HG02885 (cell line): ENCODE data around the gene PCSK9.

Experiments used
- ATAC-seq: cut with Tn5 transposase; IDR thresholded peaks from one replicate; pipeline ENCODE4 v1.9.1; 2021; ENCODE audit warnings: mild to moderate bottlenecking; ENCODE audit not compliant: unreplicated experiment, poor library complexity

PCSK9 gene

DNA sequence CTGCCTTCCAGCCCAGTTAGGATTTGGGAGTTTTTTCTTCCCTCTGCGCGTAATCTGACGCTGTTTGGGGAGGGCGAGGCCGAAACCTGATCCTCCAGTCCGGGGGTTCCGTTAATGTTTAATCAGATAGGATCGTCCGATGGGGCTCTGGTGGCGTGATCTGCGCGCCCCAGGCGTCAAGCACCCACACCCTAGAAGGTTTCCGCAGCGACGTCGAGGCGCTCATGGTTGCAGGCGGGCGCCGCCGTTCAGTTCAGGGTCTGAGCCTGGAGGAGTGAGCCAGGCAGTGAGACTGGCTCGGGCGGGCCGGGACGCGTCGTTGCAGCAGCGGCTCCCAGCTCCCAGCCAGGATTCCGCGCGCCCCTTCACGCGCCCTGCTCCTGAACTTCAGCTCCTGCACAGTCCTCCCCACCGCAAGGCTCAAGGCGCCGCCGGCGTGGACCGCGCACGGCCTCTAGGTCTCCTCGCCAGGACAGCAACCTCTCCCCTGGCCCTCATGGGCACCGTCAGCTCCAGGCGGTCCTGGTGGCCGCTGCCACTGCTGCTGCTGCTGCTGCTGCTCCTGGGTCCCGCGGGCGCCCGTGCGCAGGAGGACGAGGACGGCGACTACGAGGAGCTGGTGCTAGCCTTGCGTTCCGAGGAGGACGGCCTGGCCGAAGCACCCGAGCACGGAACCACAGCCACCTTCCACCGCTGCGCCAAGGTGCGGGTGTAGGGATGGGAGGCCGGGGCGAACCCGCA, at the start of gene PCSK9:
TSS of gene PCSK9 (plus strand) at position 207 of the 741 bp plus-strand sequence. CDS start at position 497, 290 bp downstream.
- ATAC-seq, result no peak

DNA sequence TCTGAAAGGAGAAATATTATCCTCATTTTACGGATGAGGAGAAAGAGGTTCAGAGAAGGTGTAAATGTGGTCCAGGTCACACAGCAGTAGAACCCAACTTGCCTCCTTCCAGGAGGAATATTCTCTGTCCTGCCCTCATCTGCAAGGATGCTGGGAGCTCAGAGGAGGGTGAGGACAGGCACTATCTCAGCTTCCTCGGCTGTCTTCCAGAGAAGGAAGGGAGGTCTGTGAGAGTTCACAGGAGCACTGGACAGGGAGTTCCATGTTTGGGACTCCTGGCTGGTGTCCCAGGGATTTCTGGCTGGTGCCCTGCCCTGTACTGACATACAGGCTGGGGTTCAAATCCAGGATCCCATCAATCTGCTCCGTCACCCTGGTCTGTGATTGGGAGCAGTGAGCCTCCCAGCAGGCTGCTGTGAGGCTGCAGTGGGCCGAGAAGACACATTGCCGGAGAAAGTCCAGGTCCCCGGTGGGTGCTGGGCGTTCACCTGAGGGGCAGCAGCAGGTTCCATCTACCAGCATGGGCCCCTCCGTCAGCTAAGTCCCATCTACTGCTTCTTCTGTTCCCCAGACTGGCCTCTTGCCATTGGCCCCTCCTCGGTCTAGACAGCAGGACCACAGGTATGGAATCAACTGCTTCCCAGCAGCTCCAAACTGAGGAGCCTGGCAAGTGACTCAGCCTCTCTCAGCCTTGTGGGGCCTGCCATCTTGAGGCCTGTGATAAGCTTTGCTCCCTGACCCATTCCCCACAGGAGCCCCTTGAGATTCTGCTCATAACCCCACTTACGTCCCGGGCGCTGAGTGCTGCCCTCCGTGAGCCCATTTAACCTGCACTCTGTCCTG, 49.2 kb upstream of the PCSK9 start:
- ATAC-seq, result no peak

DNA sequence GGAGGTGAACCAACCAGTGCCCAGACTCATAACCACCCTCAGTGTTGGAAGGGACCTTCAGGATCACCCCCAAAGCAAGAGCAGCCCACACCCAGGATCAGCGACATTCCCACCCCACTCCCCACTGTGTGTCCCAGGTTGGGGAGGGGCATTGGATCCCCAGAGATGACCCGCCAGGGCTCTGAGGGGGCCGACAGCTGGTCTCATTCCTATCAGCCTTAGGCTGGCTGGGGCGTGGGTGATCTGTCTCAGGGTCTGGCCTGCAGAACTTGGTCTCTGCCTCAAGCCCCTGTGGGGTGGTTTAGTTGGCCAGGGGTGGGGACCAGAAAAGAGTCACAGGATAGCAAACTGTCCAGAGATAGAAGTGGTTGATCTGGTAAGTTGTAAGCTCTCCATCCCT, 48.4 kb upstream of the PCSK9 start:
- no peak for ATAC-seq

DNA sequence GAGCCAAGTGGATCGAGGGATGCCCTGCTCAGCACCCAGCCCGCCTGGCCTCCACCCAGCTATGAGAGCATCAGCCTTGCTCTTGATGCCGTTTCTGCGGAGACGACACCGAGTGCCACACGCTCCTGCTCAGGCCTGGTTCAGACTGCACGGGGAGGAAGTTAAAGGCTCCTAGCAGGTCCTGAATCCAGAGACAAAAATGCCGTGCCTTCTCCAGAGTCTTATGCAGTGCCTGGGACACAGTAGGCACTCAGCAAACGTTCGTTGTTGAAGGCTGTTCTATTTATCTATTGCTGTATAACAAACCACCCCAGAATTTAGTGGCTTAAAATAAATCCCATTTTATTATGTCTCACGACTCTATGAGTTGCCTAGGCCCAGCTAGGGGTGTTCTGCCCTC, 47.4 kb upstream of the PCSK9 start:
- no peak for ATAC-seq

DNA sequence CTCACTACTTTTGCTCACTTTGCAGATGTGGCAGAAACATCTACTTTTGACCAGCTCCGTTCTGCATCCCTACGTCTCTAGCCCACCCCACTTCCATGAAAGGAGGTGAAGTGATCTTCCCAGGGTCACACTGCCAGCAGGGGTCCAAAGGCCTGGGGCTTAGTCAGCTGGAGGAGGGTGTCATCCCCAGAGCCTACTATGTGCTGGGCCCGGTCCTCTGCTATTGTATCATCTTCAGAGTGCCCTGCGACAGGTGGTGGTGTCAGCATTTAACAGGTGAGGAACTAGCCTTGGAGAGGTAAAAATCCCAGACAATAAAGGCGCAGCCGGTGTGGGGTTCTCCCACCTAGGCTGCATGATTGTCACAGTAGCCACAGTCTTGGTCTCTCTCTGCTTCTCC, 46.2 kb upstream of the PCSK9 start:
- ATAC-seq, result no peak

DNA sequence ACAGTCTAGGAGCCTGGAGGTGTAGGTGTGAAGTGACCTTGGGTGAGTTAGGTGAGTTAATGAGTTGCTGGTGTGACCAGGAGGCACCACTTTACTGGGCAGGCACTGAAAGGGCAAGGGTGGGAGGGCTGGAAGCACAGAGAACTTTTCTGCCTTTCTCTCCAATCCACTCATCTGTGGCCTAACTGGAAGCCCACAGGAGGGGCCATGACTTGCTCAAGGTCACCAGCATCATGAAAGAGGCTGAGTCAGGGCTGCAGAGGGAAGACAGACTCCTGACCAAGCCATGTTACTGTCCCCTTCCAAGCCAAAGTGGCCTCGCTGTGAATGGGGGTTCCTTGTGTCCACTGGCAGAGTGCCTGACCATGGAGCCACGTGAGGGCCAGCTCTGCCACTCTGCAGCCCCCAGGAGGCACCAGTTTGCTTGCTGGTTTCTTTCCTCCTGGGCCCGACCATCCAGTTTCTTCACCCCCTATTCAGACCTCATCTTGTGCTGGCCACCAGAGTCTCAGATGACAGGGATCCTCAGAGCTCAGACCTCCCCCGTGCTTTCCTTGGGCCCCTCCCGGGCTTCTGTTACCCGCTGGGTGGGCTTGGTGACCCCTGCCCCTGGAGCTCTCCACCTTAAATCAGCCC, 44.9 kb upstream of the PCSK9 start:
- ATAC-seq, result no peak

DNA sequence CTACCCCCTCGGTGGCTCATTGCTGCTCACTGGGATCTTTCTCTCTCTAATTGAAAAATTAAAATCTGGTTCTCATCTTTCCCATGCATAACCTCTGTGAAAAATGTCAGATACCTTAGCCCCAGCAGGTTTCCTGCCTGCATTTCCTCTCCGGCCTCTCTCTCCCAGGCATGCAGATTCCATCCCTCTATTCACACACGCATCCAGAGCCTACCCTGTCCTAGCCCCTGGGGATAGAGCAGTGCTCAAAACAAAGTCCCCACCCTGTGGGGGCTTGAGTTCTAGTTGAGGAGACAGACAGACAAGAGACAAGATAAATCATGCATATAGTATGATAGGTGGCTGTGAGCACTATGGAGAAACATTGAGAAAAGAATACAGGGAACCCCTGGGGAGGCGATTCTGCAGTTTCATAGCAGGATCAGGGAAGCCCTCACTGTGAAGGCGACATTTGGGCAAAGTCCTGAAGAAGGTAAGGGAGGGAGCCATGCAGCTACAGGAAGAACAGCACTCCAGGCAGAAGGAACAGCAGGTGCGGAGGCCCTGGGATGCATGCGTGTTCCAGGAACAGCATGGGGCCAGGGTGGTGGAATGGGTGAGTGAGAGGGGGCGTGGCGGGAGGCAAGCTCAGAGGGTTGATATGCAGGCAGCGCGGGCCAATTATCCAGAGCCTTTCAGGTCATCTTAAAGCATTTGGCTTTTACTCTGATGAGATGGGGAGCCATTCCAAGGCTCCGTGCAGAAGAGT, 44.2 kb upstream of the PCSK9 start:
- ATAC-seq, result no peak

DNA sequence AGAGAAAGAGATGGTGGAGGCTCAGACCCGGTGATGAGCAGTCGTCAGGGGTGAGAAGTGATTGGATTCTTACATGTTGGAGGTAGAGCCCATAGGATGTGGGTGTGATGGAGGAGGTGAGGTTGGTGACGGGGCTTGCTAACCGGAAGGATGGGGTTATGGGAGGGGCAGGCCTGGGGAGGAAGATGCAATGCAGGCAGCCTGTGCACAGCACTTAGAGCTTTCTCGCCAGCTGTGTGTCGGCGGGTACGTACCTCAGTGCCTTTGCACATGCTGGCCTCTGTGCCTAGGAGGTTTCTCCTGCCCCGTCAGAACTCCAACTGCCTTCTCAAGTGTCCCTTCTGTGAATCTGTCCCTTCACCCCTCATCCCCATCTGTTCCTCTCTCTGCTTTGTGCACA, 43.5 kb upstream of the PCSK9 start:
- ATAC-seq, result no peak

DNA sequence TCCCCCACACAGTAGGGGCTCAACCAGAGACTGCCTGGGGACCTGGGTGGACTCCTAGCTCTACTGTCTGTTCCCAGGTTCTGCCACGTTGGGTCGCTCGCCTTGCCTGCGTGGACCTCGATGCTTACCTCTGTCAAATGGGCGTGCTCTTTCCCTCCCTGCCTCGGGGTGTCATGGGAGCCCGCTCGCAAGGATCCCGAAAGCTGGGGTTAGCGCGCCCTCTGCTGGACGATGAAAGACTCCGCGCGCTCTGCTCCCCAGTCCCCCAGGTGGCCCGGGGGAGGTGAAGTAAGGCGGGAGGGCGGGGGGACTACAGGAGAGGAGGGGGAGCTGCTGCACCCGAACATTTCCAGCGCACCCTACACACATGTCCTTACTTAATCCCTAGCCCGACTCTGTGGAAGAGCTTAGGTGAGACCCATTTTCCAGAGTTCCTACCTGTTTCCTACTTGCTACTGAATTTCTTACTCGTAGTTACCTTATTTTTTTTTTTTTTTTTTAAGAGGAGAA, 42.9 kb upstream of the PCSK9 start:
- ATAC-seq, result peak; percentile 69

DNA sequence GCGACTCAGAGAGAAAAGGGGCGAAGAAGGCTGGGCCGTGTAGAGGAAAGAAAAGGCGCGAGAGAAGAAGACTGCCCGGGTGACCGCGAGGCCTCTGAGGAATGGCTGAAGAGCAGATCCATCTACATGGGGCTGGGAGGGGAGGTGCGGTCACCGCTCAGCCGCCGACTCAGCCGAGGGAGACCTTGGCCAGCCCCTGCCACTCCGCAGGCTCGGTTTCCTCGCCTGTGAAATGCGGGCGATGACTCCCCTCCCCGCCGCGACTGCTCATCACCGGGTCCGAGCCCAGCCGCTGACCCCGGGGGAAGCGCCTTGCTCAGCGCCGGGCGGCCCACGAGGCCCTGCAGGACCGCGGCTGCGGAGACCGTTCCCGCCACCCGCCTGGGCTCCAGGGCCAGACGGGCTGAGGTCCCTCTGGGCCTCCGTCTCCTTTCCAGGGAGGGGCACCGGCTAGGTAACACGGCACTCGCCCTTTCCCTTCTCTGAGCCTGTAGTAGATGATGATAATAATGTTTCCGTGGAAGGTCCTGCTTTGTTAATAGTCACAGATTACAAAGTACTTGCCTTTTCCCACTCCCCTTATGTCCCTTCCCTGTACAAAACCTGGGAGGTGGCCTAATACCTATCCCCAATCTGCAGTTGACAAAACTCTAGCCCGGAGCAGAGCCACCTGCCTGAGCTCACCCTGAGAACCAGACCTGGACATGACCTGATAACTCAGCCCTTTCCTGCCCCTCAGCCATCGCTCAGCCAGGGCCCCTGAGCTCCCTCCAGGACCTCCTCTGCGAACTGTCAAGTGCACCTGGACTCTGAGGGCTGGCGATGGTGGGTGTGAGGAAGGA, 42.3 kb upstream of the PCSK9 start:
- no peak for ATAC-seq

DNA sequence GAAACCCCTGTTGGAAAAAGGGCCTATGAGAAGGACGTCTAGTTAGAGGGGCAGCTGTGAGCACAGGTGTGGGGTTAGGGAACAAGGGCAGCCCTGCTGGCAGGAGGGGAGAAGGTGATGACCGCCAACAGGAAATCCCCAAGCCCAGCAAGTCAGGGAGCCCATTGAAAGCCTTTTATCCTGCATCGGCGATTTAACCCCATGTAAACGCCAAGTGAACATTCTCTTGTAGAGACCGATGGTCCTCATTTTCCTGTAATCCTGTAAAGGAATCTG, 41.7 kb upstream of the PCSK9 start:
- ATAC-seq, result no peak

DNA sequence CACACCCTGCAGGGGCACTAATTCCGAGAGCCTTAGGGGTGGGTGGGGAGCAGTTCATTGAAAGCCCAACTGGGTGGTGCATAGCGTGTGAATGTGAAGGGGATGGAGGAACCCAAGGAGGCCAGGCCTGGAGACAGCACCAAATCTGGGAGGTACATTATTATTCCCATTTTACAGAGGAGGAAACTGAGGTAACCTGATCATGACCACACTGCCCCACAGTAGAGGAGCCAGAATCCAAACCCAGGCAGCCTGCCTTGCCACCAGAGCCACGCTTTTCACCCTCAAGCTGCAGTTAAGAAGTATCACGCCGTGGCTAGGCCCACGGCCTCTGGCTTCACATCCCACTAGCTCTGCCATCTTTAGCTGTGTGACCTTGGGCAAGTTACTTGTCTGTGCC, 41.2 kb upstream of the PCSK9 start:
- ATAC-seq, result no peak

DNA sequence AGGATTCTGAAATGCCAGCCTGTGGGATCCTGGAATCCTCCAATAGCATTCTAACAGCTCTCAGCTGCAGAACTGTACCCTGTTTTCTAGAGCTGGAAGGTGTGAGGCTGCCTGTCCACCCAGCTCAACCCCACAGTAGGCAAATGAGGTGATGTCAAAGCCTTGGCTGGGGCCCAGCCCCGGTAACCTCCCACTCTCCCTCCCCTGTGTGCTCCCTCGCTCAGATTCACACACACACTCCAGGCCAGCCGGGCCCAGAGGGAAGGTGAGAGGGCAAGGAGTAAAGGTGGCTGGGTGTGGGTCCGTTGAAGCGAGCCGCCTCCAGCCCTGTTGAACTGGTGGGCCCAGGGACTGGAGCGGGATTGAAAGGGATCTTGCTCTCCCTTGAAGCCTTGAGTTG, 40.7 kb upstream of the PCSK9 start, which contains the start of gene BSND:
TSS of gene BSND (plus strand) at position 257 of the 400 bp plus-strand sequence. CDS start 254 bp downstream, outside the sequence.
- ATAC-seq, result peak; percentile 81

DNA sequence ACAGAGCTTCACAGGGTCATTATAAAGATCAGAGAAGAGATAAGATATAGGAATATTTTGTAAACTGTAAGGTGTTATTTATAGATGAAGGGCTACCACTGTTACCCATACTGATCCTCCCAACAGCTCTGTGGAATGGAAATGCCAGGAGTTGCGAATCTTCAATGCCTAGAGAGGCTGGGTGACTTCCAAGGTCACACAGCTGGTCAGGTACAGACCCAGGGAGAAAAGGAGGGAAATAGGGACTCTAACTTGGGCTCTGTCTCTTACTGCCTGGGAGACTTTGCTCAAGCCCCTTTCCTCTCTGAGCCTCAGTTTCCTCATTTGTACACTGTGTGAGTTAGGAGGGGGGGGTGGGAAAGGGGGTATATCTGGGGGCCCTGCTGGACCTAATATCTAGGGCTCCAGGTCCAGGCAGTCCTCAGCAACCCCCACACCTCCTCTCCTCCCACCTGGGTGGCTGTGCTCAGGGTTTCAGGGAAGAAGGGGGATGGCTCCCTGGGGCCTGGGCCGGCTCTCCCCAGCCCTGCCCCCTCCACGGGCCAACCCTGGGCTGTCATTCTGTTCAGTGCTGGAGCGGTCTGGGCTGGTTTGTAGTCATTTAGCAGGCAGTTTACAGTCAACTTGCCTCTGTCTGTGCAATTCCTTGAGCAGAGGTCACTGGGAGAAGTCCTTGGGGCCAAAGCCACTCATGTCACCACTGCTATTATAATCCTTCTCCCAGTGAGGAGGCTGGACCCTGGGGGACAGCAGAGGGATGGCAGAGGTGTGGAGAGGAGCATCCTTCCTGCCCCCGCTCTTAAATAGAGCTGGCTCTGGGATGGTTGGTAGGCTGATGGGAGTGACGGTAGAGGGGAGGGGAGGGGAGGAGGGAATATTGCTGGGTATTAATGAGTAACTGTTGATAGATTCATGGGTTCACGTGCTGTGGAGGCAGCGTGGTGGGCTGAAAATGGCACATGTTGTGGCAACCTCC, 39.0 kb upstream of the PCSK9 start:
- ATAC-seq, result no peak

DNA sequence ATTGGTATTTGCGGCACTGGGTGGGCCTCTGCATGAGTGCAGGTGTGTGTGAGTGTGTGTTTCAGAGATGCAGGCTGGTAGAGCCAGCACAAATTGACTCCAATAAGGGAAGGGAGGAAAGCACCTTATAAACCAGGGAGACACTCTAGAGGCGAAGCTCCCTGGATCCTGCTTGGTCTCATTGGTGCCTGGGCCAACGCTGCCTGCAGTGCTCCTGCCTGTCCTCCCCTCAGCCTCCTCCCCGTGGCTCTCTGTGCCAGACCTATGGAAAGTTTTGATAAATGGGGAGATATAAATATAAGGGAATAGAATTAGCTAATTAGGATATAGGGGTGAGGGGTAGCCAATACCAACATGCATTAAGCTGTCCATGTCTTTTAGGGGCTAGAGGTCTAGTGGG, 38.0 kb upstream of the PCSK9 start:
- ATAC-seq, result no peak

DNA sequence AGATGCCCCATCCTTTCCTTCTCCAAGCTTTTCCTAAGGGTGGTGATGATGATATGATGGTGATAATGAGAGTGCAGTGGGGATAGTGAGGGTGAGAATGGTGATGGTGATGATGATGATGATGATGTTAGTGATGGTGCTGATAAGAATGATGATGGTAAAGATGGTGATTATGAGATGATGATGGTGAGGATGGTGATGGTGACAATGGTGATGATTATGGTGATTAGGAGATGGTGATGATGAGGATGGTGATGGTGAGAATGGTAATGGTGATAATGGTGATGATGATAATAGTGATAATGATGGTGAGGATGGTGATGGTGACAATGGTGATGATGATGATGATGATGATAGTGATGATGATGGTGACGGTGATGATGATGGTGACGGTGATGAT, 36.7 kb upstream of the PCSK9 start:
- no peak for ATAC-seq

DNA sequence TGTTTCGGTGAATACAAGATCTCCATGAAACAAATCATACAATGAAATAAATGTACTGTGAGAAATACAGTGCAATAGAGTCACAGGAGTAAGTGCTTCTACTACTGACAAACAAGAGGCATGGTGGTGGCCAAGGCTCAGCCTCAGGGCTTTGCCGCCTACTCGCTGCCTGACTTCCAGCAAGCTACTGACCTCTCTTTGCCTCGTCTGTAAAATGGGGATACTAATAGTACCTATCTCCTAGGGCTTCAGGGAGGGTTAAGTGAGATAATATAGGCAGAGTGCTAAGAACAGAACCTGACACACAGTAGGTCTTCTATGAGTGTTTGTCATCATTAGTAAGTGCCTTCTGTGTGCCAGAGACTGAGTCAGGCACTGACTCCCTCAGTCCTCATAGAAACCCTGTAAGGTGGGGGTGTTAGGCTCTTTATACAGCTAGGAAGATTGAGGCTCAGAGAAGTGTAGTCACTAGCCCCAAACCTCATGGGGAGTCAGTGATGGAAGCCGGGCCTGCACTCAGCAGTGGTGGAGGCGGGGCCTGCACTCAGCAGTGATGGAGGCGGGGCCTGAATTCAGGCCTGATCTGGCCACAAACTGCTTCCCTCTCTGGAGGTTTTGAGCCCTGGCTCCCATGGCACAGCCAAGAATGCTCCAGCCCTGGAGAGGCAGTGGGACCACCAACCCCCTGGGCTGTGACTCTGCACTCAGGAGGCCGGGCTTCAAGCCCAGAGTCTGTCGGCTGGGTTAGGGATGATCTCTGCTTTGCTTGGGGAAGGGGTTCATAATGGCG, 33.8 kb upstream of the PCSK9 start:
- no peak for ATAC-seq

DNA sequence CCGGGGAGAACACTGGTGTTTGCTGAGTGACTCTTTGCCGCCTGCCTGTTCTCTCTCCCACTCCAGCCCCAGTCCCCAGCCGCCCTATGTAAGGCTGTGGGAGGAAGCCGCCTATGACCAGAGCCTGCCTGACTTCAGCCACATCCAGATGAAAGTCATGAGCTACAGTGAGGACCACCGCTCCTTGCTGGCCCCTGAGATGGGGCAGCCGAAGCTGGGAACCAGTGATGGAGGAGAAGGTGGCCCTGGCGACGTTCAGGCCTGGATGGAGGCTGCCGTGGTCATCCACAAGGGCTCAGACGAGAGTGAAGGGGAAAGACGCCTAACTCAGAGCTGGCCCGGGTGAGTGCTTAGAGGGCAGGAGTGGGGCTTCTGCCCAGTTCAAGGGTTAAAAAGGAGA, 32.4 kb upstream of the PCSK9 start:
- no peak for ATAC-seq
